RWPE2 (cell line): ENCODE results near the gene TNIP1.

ENCODE experiments used
- ATAC-seq: fragments of 200-7000 bp; cut with Tn5 transposase; 3 replicates; pipeline ENCODE4 v1.9.1; 2021; ENCODE audit warnings: low read depth
- DNase-seq: peaks from one replicate; pipeline ENCODE4 v3.0.0-alpha.2; 2020; ENCODE audit warnings: low spot score
- H3K27ac ChIP-seq: fragments of 450-650 bp; 2 replicates; pipeline ENCODE4 v1.5.1; 2017; ENCODE audit warnings: mild to moderate bottlenecking; ENCODE audit not compliant: poor library complexity, severe bottlenecking
- H3K27me3 ChIP-seq: fragments of 250-450 bp; sonication (Bioruptor Pico); 2 replicates; pipeline ENCODE4 v1.5.1; 2021; ENCODE audit warnings: mild to moderate bottlenecking, moderate library complexity; ENCODE audit not compliant: insufficient read depth, poor library complexity, severe bottlenecking
- H3K36me3 ChIP-seq: fragments of 250-450 bp; sonication (Bioruptor Pico); 2 replicates; pipeline ENCODE4 v1.5.1; 2020; ENCODE audit warnings: low read depth, mild to moderate bottlenecking, moderate library complexity
- H3K4me1 ChIP-seq: fragments of 250-450 bp; sonication (Bioruptor Pico); 2 replicates; pipeline ENCODE4 v1.5.1; 2021; ENCODE audit warnings: mild to moderate bottlenecking, moderate library complexity; ENCODE audit not compliant: insufficient read depth, poor library complexity, severe bottlenecking
- H3K4me3 ChIP-seq: fragments of 250-450 bp; sonication (Bioruptor Pico); 2 replicates; pipeline ENCODE4 v1.5.1; 2021; ENCODE audit warnings: mild to moderate bottlenecking, moderate library complexity; ENCODE audit not compliant: severe bottlenecking
- H3K9me3 ChIP-seq: fragments of 250-450 bp; sonication (Bioruptor Pico); 2 replicates; pipeline ENCODE4 v1.5.1; 2021; ENCODE audit warnings: mild to moderate bottlenecking, moderate library complexity; ENCODE audit not compliant: severe bottlenecking
- TF ChIP-seq, protein P1 (sequence below): fragments of 450-650 bp; IDR thresholded peaks from one replicate; pipeline ENCODE4 v1.5.1; 2017; ENCODE audit warnings: mild to moderate bottlenecking, moderate library complexity; ENCODE audit not compliant: poor library complexity, severe bottlenecking

Gene TNIP1

DNA sequence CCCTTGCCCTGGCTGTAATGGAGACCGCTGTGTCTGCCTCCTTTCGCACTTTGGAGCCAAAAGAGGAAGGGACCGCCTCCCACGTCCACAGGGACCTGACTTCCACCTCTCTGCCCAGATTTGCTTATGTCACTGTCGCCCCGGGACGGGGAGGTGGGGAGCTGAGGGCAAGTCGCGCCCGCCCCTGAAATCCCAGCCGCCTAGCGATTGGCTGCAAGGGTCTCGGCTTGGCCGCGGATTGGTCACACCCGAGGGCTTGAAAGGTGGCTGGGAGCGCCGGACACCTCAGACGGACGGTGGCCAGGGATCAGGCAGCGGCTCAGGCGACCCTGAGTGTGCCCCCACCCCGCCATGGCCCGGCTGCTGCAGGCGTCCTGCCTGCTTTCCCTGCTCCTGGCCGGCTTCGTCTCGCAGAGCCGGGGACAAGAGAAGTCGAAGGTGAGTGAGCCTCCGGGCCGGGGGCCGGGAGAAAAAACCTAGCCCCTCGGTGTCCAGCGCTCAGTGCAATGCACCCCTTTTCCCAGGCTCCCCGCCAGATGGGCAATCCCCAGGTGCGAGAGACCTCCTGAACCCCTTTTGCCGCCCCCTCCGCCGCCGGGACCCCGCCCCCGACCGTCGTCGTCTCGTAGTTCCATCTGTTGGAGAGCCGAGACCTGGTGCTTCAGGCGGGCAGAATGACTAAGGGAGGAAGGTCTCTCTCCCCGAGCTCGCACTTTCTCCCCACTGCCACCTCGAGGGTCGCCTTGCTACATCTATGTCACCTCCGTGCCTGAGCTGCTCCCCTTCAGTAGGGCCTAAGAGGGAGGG, 60.3 kb downstream of the TNIP1 start, which contains the start of gene GPX3:
TSS of gene GPX3 (plus strand) at position 288 of the 807 bp plus-strand sequence. CDS start at position 352, 64 bp downstream.
- H3K27ac ChIP-seq: no peak within 1 kb of the TSS
- TF ChIP-seq, protein P1, sequence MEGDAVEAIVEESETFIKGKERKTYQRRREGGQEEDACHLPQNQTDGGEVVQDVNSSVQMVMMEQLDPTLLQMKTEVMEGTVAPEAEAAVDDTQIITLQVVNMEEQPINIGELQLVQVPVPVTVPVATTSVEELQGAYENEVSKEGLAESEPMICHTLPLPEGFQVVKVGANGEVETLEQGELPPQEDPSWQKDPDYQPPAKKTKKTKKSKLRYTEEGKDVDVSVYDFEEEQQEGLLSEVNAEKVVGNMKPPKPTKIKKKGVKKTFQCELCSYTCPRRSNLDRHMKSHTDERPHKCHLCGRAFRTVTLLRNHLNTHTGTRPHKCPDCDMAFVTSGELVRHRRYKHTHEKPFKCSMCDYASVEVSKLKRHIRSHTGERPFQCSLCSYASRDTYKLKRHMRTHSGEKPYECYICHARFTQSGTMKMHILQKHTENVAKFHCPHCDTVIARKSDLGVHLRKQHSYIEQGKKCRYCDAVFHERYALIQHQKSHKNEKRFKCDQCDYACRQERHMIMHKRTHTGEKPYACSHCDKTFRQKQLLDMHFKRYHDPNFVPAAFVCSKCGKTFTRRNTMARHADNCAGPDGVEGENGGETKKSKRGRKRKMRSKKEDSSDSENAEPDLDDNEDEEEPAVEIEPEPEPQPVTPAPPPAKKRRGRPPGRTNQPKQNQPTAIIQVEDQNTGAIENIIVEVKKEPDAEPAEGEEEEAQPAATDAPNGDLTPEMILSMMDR: no peak
- ATAC-seq (peak; percentile 40), DNase-seq (no peak)
- H3K27me3 ChIP-seq: no peaks in the 10 kb centered on the region
- H3K36me3 ChIP-seq: no peaks in the 10 kb centered on the region
- no peaks in the 10 kb centered on the region for H3K9me3 ChIP-seq
- peak within 1 kb of the TSS; percentile 30 for H3K4me3 ChIP-seq
- peaks cover 33% of the 10 kb centered on the region for H3K4me1 ChIP-seq

DNA sequence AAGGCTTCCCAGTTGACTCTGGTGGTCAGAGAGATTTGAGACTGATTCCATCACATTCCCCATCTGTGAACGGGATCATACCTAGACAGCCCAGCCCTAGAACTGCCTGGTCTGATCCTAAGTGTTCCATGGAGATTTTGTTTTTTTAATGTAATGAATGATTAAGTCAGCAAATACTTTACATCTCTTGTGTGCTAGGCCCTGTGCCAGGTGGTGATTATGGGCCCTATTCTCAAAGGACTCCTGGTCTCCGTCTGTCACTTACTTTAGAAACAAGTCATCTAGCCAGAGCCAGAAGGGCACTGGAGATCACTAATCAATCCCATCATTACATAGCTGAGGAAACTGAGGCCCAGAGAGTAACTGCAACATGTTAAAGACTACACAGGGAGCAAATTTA, 61.5 kb downstream of the TNIP1 start:
- Histone ChIP-seq H3K36me3 (no peaks in the 10 kb centered on the region), H3K4me3 (no peak overlapping the region), H3K4me1 (peaks cover 28% of the 10 kb centered on the region), H3K9me3 (no peaks in the 10 kb centered on the region), H3K27ac (no peak overlapping the region), H3K27me3 (no peaks in the 10 kb centered on the region)
- TF ChIP-seq, protein P1: no peak
- ATAC-seq (no peak), DNase-seq (no peak)

DNA sequence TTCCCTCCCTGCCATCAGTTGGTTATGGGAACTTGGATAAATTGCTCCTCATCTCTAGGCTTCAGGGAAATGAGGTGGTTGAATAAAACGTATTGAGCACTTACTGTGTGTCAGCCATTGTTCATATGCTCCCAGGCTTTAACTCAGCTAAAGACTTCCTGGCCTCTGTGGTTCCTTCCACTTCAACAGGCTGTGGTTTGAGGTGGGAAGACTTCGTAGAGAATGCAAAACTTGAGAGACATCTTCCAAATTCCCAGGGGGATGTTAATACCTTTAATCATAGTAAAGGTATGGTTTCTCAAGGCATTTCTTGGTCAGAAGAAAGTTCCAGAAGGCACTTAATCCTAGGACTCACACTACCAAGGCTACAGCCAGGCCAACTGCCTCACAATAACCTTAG, 62.0 kb downstream of the TNIP1 start:
- H3K4me3 ChIP-seq: no peak overlapping the region
- no peaks in the 10 kb centered on the region for H3K9me3 ChIP-seq
- no peak for ATAC-seq
- H3K36me3 ChIP-seq: no peaks in the 10 kb centered on the region
- TF ChIP-seq, protein P1: no peak
- H3K4me1 ChIP-seq: peaks cover 23% of the 10 kb centered on the region
- H3K27me3 ChIP-seq: no peaks in the 10 kb centered on the region
- no peak overlapping the region for H3K27ac ChIP-seq
- DNase-seq: no peak

DNA sequence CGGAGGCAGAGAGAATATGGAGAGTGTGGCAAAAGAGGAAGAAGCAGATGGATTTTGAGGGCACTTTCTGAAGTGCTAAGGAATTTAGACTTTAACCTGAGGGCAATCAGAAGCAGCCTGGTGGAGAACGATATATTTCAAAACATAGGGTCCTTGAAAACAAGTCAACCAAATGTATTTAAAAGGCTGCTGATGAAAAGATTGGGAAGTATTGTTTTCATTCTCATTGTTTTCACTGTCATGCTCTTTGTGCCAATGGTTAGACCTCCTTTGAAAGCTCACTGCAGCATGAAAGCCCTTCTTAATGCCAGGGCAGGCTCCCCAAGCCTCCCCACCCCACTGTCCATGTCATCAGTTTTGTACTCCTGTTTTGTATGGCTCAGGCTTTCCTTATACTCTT, 62.9 kb downstream of the TNIP1 start:
- peaks cover 14% of the 10 kb centered on the region for H3K4me1 ChIP-seq
- no peak overlapping the region for H3K27ac ChIP-seq
- ATAC-seq (no peak), DNase-seq (no peak)
- H3K9me3 ChIP-seq: no peaks in the 10 kb centered on the region
- TF ChIP-seq, protein P1: no peak
- no peak overlapping the region for H3K4me3 ChIP-seq
- no peaks in the 10 kb centered on the region for H3K27me3 ChIP-seq
- no peaks in the 10 kb centered on the region for H3K36me3 ChIP-seq

DNA sequence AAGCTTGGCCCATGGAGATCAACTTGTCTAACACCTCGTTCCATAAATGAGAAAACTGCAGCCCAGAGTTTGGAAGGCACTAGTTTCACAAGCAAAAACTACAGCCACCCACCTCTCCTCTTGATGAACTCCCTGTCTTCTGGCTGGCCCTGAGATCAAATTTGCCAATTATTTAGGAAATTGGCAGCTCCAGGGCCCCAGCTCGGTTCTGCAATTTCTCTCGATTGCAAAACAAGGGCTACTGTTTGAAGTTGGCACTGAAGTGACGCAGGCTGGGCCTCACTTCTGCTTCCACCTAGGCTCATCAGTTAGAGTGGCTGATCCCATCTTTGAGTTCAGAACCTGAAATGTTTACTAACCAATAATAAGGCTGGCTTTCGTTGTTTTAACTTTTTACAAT, 64.1 kb downstream of the TNIP1 start:
- no peak overlapping the region for H3K27ac ChIP-seq
- no peak overlapping the region for H3K4me3 ChIP-seq
- ATAC-seq: no peak
- TF ChIP-seq, protein P1: no peak
- DNase-seq: no peak
- H3K9me3 ChIP-seq: no peaks in the 10 kb centered on the region
- peaks cover 2% of the 10 kb centered on the region for H3K4me1 ChIP-seq
- H3K27me3 ChIP-seq: no peaks in the 10 kb centered on the region
- H3K36me3 ChIP-seq: no peaks in the 10 kb centered on the region
